ENCODE measurements around the gene SACM1L. TPM values are rescaled to one million over a fixed set of nuclear protein-coding genes. Genes with fewer than 3 reads are reported as not detected.

The SACM1L gene
- total and polyA plus RNA-seq, 2 of the 4 experiments (the other 2 are of a cell fraction) = 19.0 to 40.9 TPM

GRCh38 chr3:45739991-45740390 is 50.8 kb downstream of the SACM1L start:
- Histone ChIP-seq H2AK5ac (ENCODE audit: low read depth, low read length) (no peak overlapping the region), H3K14ac (replicated peaks; ENCODE audit: low read depth, low read length) (no peak overlapping the region), H3K23ac (ENCODE audit: low read depth, low read length) (no peak overlapping the region), H2BK15ac (ENCODE audit: low read depth, low read length) (no peak overlapping the region), H2BK5ac (ENCODE audit: low read depth, low read length, poor library complexity, severe bottlenecking) (no peak overlapping the region), H4K20me1 (ENCODE audit: insufficient read depth, low read length) (no peaks in the 10 kb centered on the region), H2AK9ac (replicated peaks; ENCODE audit: low read depth, low read length, poor library complexity) (no peak overlapping the region), H3K79me1 (ENCODE audit: low read depth in 1 of 2, low read length in 2 of 2) (peaks cover 3 to 14% of the 10 kb centered on the region in 2 experiments), H3K36me3 (ENCODE audit: control insufficient read depth, insufficient read depth, low read length) (peaks cover 46% of the 10 kb centered on the region), H3K56ac (ENCODE audit: extremely low read depth, insufficient read depth, low read length) (no peak overlapping the region), H3K9me3 (ENCODE audit: control insufficient read depth, insufficient read depth, low read length) (no peaks in the 10 kb centered on the region), H3K4ac (ENCODE audit: low read depth, low read length) (no peak overlapping the region), H4K91ac (ENCODE audit: insufficient read depth, low read depth, low read length) (no peak overlapping the region), H2BK120ac (ENCODE audit: low read depth, low read length) (no peak overlapping the region), H2BK20ac (ENCODE audit: low read depth, low read length) (no peak overlapping the region), H3K18ac (ENCODE audit: low read depth, low read length) (no peak overlapping the region), H2AFZ (replicated peaks; ENCODE audit: low read length, poor library complexity) (no peak overlapping the region), H3K27me3 (ENCODE audit: control insufficient read depth, insufficient read depth, low read length) (no peaks in the 10 kb centered on the region), H3K4me1 (ENCODE audit: control insufficient read depth, insufficient read depth, low read length) (no peaks in the 10 kb centered on the region), H3K9ac (ENCODE audit: low read depth, low read length) (no peak overlapping the region), H3K9me1 (ENCODE audit: insufficient read depth, low read length) (0 out of 2 replicates have a peak, but pooled peaks cover 5% of the 10 kb centered on the region), H3K4me3 (ENCODE audit: insufficient read depth, low read depth, low read length) (no peak overlapping the region), H3K4me2 (ENCODE audit: low read depth, low read length) (no peak overlapping the region), H4K5ac (ENCODE audit: low read depth, low read length) (no peak overlapping the region), H4K8ac (ENCODE audit: low read depth in 2 of 2, low read length in 2 of 2) (no peak overlapping the region), H3K27ac (ENCODE audit: insufficient read depth, low read length) (no peak overlapping the region)
- BruUV-seq (replicated peaks) = no TSS peak
- intact Hi-C loops (cut with micrococcal nuclease) = no loop called here
- in situ Hi-C loops (cut with MboI; ENCODE audit: low sequenced_read_pairs) = no loop called here
- DNase-seq (no peak), ATAC-seq (ENCODE audit: low read depth) (no peak)
- TF ChIP-seq BHLHE40 (IDR thresholded peaks at IDR 0.05; ENCODE audit: low read depth, low read length) (no peak), CEBPB (IDR thresholded peaks at IDR 0.05; ENCODE audit: low read depth, low read length) (no peak), POLR2A (IDR thresholded peaks at IDR 0.05; ENCODE audit: low read depth, low read length) (no peak), NFE2L2 (IDR thresholded peaks at IDR 0.05; ENCODE audit: low read depth, low read length) (no peak), RFX5 (IDR thresholded peaks at IDR 0.05; ENCODE audit: low read depth, low read length) (no peak), CHD1 (IDR thresholded peaks at IDR 0.05; ENCODE audit: low read depth, low read length) (no peak), RAD21 (IDR thresholded peaks at IDR 0.05; ENCODE audit: low read length) (no peak), MXI1 (IDR thresholded peaks at IDR 0.05; ENCODE audit: borderline replicate concordance, low read depth, low read length) (no peak), FOS (IDR thresholded peaks at IDR 0.05; ENCODE audit: low read depth, low read length) (no peak), MAZ (IDR thresholded peaks at IDR 0.05; ENCODE audit: borderline replicate concordance, low read depth, low read length) (no peak), RCOR1 (IDR thresholded peaks at IDR 0.05; ENCODE audit: insufficient replicate concordance, low read length) (no peak), SMC3 (IDR thresholded peaks at IDR 0.05; ENCODE audit: low read depth, low read length) (no peak), MAFK (IDR thresholded peaks at IDR 0.05; ENCODE audit: low read depth, low read length) (no peak), ELK1 (IDR thresholded peaks at IDR 0.05; ENCODE audit: borderline replicate concordance, low read depth, low read length) (no peak)
- TF ChIP-seq, protein P1, sequence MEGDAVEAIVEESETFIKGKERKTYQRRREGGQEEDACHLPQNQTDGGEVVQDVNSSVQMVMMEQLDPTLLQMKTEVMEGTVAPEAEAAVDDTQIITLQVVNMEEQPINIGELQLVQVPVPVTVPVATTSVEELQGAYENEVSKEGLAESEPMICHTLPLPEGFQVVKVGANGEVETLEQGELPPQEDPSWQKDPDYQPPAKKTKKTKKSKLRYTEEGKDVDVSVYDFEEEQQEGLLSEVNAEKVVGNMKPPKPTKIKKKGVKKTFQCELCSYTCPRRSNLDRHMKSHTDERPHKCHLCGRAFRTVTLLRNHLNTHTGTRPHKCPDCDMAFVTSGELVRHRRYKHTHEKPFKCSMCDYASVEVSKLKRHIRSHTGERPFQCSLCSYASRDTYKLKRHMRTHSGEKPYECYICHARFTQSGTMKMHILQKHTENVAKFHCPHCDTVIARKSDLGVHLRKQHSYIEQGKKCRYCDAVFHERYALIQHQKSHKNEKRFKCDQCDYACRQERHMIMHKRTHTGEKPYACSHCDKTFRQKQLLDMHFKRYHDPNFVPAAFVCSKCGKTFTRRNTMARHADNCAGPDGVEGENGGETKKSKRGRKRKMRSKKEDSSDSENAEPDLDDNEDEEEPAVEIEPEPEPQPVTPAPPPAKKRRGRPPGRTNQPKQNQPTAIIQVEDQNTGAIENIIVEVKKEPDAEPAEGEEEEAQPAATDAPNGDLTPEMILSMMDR (conservative IDR thresholded peaks at IDR 0.05; ENCODE audit: low read depth, low read length) = no peak
- TF ChIP-seq, protein P2, sequence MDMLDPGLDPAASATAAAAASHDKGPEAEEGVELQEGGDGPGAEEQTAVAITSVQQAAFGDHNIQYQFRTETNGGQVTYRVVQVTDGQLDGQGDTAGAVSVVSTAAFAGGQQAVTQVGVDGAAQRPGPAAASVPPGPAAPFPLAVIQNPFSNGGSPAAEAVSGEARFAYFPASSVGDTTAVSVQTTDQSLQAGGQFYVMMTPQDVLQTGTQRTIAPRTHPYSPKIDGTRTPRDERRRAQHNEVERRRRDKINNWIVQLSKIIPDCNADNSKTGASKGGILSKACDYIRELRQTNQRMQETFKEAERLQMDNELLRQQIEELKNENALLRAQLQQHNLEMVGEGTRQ (IDR thresholded peaks at IDR 0.05; ENCODE audit: low read depth, low read length) = no peak
- ChIA-PET CTCF (no interaction called here), POLR2A (ENCODE audit: unreplicated experiment) (no interaction called here)
- dilution Hi-C loops (cut with HindIII; ENCODE audit: low sequenced_read_pairs, unreplicated experiment) = no loop called here
- no CpG with 5 or more reads among the region's 2 CpGs for WGBS, 2 experiments (ENCODE audit: extremely low coverage in 2 of 2, insufficient read length in 1 of 2)

All from IMR-90 (cell line).